Colonic mucosa (tissue), 4 donors: ENCODE results near the gene CSMD2. TPM values are rescaled to one million over a fixed set of nuclear protein-coding genes. Genes with fewer than 3 reads are reported as not detected.

Experiments used
- DNase-seq: peaks from one replicate; pipeline ENCODE4 v3.0.0-alpha.2; 2020
- H3K27ac ChIP-seq: fragments of 200-600 bp; one replicate; pipeline ENCODE4 v1.8.0; 2021
- H3K27me3 ChIP-seq: fragments of 200-600 bp; one replicate; pipeline ENCODE4 v1.8.0; 2021
- H3K36me3 ChIP-seq: fragments of 200-600 bp; one replicate; pipeline ENCODE4 v1.8.0; 2021
- H3K4me1 ChIP-seq: fragments of 200-600 bp; one replicate; pipeline ENCODE4 v1.8.0; 2021; ENCODE audit warnings: mild to moderate bottlenecking
- H3K4me3 ChIP-seq: fragments of 200-600 bp; one replicate; pipeline ENCODE4 v1.8.0; 2021
- H3K9ac ChIP-seq, 2 donors: one replicate each; pipeline ENCODE4 v1.7.0; 2013; ENCODE audit warnings: control low read depth in 2 of 2, low read depth in 2 of 2, low read length in 2 of 2
- H3K9me3 ChIP-seq: fragments of 200-600 bp; one replicate; pipeline ENCODE4 v1.8.0; 2021
- intact Hi-C: fragments of 100-400 bp; cut with DNase I; formaldehyde crosslinking; loops from one replicate; pipeline ENCODE4 v1.14.1; 2022
- total RNA-seq, 2 donors: library from RNA; stranded (reverse); fragmentation: NEBNext Ultra II Directional in 1 of 2; extraction: Animal tissue kit (Norgen Biotek cat#: 25700) in 1 of 2; gene quantifications; one replicate each; pipeline ENCODE4 v1.2.1, GENCODE V29; 2021
- TF ChIP-seq, protein P1 (sequence below): fragments of 200-600 bp; IDR thresholded peaks from one replicate; pipeline ENCODE4 v1.8.0; 2022; ENCODE audit warnings: antibody characterized with exemption, mild to moderate bottlenecking
- donor health status: healthy.
- donor health status: DM: no; HTN: no; CAD: no.
- donor health status: DM: no; HTN: no; CAD: no.

CSMD2 gene
- total RNA-seq, 2 donors from 2014 or later: 0.05 to 0.10 TPM

DNA sequence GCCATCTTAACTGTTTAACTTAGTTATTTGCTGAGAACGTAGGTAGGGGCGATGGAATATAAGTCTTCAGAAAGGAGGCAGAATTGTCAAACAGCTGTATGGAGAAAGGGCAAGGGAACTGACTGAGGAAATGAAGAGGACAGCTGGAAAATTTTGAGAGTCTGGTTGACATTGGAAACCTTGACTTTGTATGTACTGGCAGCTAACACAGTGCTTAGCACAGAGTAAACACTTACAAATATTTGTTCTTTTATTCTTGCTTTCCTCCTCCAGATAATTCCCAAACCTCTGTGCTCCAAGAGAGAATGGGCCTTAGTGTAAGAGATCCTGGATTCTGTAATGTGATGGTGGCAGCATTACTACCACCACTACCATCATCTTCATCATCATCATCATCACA is 601.3 kb downstream of the CSMD2 start:
- Histone ChIP-seq H3K4me3 (no peak overlapping the region), H3K9ac (no peak overlapping the region), H3K4me1 (no peaks in the 10 kb centered on the region), H3K9me3 (no peaks in the 10 kb centered on the region), H3K27ac (no peak overlapping the region), H3K36me3 (no peaks in the 10 kb centered on the region), H3K27me3 (no peaks in the 10 kb centered on the region)
- TF ChIP-seq, protein P1, sequence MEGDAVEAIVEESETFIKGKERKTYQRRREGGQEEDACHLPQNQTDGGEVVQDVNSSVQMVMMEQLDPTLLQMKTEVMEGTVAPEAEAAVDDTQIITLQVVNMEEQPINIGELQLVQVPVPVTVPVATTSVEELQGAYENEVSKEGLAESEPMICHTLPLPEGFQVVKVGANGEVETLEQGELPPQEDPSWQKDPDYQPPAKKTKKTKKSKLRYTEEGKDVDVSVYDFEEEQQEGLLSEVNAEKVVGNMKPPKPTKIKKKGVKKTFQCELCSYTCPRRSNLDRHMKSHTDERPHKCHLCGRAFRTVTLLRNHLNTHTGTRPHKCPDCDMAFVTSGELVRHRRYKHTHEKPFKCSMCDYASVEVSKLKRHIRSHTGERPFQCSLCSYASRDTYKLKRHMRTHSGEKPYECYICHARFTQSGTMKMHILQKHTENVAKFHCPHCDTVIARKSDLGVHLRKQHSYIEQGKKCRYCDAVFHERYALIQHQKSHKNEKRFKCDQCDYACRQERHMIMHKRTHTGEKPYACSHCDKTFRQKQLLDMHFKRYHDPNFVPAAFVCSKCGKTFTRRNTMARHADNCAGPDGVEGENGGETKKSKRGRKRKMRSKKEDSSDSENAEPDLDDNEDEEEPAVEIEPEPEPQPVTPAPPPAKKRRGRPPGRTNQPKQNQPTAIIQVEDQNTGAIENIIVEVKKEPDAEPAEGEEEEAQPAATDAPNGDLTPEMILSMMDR: no peak
- DNase-seq: no peak
- intact Hi-C loops: no loop called here

DNA sequence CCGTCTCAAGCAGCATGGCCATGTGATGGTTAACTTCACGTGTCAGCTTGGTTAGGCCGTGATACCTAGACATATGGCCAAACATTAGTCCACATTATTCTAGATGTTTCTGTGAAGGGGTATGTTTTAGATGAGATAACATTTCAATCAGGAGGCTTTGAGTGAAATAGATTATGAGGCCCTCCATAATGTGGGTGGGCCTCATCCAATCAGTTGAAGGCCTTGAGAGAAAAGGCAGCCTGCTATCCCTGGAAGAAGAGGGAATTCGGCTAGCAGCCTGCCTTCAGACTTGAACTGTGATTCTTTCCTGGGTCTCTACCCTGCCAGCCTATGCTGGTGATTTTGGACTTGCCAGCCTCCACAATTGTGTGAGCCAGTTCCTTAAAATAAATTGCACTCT is 602.5 kb downstream of the CSMD2 start:
- Histone ChIP-seq H3K4me1 (no peaks in the 10 kb centered on the region), H3K9ac (no peak overlapping the region), H3K27me3 (no peaks in the 10 kb centered on the region), H3K4me3 (no peak overlapping the region), H3K9me3 (no peaks in the 10 kb centered on the region), H3K27ac (no peak overlapping the region), H3K36me3 (no peaks in the 10 kb centered on the region)
- DNase-seq: no peak
- intact Hi-C loops: no loop called here
- TF ChIP-seq, protein P1: no peak

DNA sequence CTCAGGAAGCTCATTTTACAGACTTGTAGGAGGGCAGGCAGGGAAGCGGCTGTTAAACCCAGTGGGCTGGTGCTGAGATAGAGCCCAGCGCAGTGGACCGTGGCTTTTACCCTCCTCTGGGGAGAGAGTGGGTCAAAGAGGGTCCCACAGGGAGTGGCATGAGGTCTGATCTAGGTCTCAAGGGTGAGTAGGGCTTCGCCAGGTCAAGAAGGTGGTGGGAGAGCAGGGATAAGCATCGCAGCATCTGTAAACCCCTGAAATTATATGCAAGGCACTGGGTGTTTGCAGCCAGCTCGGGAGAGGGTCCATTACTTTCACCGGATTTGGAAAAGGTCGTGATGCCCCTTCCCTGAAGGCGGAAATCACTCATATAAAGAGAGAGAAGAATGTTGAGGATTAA is 603.5 kb downstream of the CSMD2 start:
- DNase-seq: no peak
- TF ChIP-seq, protein P1: no peak
- Histone ChIP-seq H3K27ac (no peak overlapping the region), H3K4me3 (no peak overlapping the region), H3K9ac (no peak overlapping the region), H3K36me3 (no peaks in the 10 kb centered on the region), H3K4me1 (no peaks in the 10 kb centered on the region), H3K27me3 (no peaks in the 10 kb centered on the region), H3K9me3 (no peaks in the 10 kb centered on the region)
- intact Hi-C loops: no loop called here

DNA sequence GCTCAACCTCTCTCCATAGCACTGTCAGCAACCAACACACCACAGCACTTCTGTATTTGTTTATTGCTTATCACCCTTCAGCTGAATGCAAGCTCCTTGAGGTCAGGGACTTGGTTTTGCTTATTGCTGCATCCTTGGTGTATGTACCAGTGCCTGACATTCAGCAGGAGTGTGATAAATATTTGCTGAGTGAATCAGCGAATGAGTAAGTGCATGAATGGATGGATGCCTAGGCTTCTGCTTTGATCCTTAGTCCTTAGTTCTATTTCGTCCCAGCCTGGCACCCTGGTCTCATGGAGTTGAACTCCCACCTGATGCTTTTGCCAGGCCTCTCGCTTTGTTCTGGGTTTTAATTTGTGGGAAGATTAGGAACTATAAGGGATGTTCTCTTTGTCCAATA is 604.4 kb downstream of the CSMD2 start:
- TF ChIP-seq, protein P1: no peak
- H3K9me3 ChIP-seq: no peaks in the 10 kb centered on the region
- H3K27ac ChIP-seq: no peak overlapping the region
- no peak overlapping the region for H3K4me3 ChIP-seq
- H3K4me1 ChIP-seq: no peaks in the 10 kb centered on the region
- no peaks in the 10 kb centered on the region for H3K27me3 ChIP-seq
- DNase-seq: no peak
- H3K36me3 ChIP-seq: no peaks in the 10 kb centered on the region
- intact Hi-C loops: no loop called here
- H3K9ac ChIP-seq: no peak overlapping the region

DNA sequence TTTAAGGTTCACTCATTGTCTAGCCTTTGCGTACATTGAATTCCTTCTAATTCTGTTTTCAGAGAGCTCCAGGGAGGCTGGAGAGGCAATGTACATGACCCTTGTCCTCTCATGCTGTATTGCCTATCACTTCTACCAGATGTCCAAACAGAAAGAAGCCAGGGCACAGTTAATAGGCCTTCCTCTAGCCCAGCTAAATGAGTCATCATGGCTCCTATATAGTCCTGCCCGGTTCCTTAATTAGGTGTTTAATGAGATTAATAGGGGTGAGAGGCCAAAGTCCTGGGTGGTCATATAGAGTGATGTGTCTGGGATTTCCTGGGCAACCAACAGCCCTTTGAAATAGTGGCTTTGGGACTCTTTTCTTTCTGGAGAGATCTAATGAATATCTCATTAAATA is 616.3 kb downstream of the CSMD2 start:
- Histone ChIP-seq H3K9me3 (no peaks in the 10 kb centered on the region), H3K27me3 (no peaks in the 10 kb centered on the region), H3K4me3 (no peak overlapping the region), H3K9ac (no peak overlapping the region), H3K36me3 (no peaks in the 10 kb centered on the region), H3K27ac (no peak overlapping the region), H3K4me1 (no peaks in the 10 kb centered on the region)
- intact Hi-C loops: no loop called here
- DNase-seq: no peak
- TF ChIP-seq, protein P1: no peak

DNA sequence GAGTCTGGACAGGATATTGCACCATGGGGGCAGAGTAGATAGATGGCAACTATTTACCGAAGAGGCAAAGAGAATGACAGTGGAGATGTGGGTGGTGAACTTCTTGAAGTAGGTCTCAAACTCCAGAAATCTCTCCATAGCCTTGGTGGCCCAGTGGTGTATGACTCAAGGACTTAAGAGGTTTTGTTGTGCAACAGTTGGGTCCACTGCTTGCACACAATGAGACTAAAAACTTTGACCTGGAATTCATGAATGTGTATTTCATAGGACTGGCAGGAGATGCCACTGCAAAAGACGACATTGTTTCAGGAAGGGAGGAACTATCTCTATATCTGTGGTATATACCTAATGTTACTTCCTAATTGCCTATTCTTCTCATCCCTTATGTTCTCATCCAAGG is 616.7 kb downstream of the CSMD2 start:
- no peak overlapping the region for H3K27ac ChIP-seq
- H3K36me3 ChIP-seq: no peaks in the 10 kb centered on the region
- intact Hi-C loops: no loop called here
- DNase-seq: no peak
- TF ChIP-seq, protein P1: no peak
- no peaks in the 10 kb centered on the region for H3K9me3 ChIP-seq
- H3K27me3 ChIP-seq: no peaks in the 10 kb centered on the region
- H3K9ac ChIP-seq: no peak overlapping the region
- no peaks in the 10 kb centered on the region for H3K4me1 ChIP-seq
- no peak overlapping the region for H3K4me3 ChIP-seq
